ENCODE results near the gene IRF8.
"Not testable (repeated sequence)": the region's sequence is repeated elsewhere in the genome, so short reads cannot be mapped to it uniquely, and the experiment has no call there.

The IRF8 gene

GRCh38 chr16:85898521-85899442, at the start of gene IRF8:
IRF8 (plus strand) TSS chr16:85899162; CDS start chr16:85903016, 3,854 bp downstream.
- DNase-seq: peak; percentile 77

DNA sequence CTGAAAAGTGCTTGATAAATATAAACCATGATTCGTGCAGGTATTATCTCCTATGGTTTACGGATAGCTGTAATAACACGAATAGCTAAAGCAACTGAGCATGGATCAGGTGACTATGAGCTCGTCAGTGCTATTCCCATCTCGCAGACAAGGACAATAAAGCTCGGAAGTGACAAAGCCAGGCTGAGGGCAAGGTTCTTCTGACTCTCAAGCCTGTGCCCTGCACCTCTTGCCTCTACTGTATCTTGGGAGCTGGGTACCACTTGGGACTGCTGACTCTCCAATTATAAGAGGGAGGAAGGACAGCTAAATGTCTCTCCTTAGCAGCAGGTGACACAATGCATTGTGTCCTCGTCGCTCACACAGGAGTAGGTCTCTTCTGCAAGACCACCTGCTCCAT, 49.6 kb upstream of the IRF8 start:
- no peak for DNase-seq

GRCh38 chr16:85850344-85850880, 48.5 kb upstream of the IRF8 start:
- no peak for DNase-seq

DNA sequence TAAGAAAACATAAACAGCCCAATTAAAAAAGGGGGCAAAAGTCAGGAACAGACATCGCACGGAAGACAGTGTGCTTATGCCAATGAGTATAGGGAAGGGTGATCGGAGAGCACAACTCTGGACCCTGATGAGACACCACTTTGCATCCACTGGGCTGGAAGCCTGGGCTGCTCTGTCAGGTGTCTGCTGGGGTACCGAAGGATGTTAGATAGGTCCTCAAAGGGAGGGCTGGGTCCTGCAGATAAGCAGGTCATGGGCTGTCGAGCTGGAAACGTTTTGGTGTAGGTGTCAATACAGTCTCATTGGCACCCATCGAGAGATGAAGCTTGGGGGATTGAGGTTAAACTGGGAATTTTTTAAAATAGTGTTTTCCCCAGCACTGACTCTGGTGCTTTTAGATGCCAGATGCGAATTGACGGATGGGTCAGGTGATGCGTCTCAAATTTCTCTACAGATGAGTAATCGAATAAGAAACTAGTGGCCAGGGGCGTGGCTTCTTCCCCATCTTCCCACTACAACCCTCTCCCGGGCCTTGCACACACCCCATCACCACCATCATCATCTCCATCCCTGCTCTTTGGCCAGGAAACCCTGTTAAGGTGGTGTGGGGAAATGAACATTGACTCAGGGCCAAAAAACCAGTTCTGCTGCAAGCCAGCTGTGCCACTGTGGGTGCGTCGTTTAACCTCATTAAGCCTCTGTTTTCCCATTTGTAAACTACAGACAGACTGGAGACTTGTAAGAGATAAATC, 47.8 kb upstream of the IRF8 start:
- DNase-seq: no peak

GRCh38 chr16:85853547-85854545, 45.1 kb upstream of the IRF8 start:
- DNase-seq: no peak

DNA sequence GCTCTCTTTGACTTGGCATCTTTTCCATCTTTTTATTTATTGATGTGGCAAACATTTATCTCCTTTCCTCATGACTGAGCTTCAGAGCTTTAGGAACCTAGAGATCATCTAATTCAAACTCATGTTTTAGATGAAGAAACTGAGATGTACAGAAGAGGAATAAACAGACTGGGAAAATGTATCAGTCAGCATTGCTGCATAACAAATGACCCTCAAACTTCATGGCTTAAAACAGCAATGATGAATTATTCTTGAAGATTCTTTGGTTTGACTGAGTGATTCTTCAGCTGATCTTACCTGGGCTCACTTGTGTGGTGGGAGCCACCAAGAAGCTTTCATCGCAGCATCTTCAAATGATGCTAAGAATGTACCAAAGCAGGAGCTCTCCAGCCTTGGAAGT, 44.0 kb upstream of the IRF8 start:
- no peak for DNase-seq

- no peak for DNase-seq
Measured at GRCh38 chr16:85856079-85856478, 42.9 kb upstream of the IRF8 start.

DNA sequence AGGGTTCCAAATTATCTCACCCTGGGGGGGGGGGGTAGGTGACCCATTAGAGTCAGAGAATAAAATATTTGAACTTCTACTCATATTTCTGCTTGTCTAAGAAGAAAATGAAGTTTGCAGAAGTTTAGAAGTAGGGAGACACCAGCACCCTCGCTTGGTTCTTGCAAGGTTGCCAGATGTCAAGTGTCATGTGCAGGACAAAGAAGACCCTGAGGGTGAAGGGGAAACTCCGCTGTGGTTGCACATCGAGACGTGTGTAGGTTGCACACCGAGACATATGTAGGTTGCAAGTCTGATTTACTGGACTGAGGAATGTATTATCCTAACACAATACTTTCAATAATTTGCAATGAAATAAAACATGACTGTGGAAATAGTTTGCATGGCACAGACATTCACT, 42.4 kb upstream of the IRF8 start:
- DNase-seq: no peak

DNA sequence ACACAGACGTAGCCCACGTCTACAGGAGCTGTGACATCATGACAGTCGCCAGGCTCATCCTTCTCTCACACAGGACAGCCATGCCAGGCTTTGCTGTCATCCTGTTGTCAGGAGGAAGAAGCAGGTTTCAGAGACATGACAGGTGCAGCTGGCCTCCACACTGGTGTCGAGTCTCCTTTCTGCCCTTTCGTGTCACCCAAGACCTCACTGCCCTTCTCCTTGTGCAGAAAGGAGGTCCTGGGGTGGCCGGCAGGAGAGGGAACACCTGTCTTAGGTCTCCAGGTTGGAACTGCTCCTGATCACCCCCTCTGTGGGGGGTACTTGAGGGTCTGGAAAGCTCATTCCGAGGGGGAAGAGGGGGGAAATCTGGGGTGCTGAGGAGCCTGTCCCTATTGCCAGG, 41.6 kb upstream of the IRF8 start:
- DNase-seq: no peak

DNA sequence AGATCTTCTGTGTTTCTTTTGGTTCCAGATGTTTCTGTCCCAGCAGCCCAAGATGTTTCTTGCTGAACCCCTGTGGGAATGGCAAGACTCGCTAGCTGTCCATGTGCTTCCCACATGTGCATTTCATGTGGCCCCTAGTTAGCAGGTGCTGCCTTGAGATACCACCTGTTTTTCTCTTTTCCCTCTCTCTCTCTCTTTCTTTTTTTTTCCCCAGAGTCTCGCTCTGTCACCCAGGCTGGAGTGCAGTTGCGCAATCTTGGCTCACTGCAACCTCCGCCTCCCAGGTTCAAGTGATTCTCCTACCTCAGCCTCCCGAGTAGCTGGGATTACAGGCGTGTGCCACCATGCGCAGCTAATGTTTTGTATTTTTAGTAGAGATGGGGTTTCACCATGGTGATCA, 40.4 kb upstream of the IRF8 start:
- DNase-seq: not testable (repeated sequence)

- no peak for DNase-seq
Measured at GRCh38 chr16:85858984-85859817, 39.8 kb upstream of the IRF8 start.

DNA sequence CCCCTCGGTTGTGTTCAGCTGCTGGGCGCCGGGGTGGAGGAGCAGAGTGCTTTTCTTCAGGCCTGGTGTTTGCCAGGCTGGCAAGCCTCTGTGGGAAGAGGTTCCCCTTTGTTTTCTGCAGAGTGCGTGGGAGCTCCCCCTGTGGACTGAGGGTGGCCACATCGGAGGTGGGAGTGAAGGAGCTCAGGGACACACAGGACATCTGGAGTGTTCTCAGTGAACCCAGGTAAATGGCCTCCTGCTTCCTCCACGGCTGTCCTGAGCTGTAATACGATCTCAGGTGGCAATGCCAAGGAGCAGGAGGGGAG, 39.2 kb upstream of the IRF8 start:
- DNase-seq: no peak

DNA sequence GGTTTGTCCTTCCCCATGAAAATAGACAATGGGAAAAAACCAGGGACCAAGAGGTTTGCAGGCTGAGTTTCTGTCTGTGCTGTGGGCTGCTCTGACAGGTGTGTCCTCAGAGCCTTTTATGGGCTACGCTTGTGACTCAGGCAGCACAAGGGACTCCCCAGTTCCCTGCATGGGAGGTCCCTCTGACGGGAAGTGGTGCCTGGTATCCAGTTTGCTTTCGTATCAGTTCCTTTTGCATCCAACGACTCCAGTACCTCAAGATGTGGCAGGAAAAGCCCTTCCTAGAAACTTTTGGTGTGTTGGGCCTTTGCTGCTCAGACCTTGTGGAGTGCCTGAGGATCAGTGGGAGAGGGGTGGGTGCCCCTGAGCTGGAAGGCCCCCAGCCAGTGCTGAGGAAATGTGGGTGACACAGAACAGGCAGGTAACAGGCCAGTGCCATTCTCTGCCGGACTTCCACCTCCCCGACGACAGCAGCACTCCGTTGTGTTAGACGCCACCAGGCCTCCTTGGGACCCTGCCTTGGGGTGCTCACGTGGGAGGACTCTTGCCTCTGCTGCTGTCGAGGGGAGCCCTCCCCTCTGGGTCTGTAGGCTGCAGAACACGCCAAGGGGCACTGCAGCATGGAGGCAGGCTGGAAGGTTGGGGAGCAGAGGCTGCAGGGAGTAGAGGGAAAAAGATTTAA, 38.4 kb upstream of the IRF8 start:
- DNase-seq: peak; percentile 14

GRCh38 chr16:85861095-85861825, 37.7 kb upstream of the IRF8 start:
- no peak for DNase-seq

- no peak for DNase-seq
Measured at GRCh38 chr16:85862476-85863383, 36.2 kb upstream of the IRF8 start.

GRCh38 chr16:85863384-85863774, 35.6 kb upstream of the IRF8 start:
- no peak for DNase-seq

GRCh38 chr16:85864965-85865364, 34.0 kb upstream of the IRF8 start:
- DNase-seq: no peak

GRCh38 chr16:85867189-85867588, 31.8 kb upstream of the IRF8 start:
- no peak for DNase-seq

DNA sequence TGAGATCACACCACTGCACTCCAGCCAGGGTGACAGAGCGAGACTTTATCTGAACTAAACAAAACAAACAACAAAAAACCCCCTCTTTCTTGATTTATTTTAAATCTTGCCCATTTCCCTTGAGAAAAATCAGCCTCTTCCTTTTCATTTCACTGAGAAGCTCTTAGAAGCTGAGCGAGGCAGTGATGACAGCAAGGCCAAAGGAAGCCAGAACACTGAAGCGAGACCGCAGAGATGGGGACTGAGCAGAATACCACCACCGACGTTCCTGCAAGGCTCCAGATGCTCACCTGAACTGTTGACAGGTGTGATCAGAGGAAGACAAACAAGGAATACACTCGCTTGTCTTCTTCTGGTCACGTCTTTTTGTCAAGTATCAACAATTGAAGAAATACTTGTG, 30.5 kb upstream of the IRF8 start:
- no peak for DNase-seq
